ENCODE measurements around the gene FBN2. TPM values are rescaled to one million over a fixed set of nuclear protein-coding genes. Genes with fewer than 3 reads are reported as not detected.
"Not testable (repeated sequence)": the region's sequence is repeated elsewhere in the genome, so short reads cannot be mapped to it uniquely, and the experiment has no call there.

FBN2 gene
- total RNA-seq, 1 experiment from 2014 or later = 0.31 TPM

DNA sequence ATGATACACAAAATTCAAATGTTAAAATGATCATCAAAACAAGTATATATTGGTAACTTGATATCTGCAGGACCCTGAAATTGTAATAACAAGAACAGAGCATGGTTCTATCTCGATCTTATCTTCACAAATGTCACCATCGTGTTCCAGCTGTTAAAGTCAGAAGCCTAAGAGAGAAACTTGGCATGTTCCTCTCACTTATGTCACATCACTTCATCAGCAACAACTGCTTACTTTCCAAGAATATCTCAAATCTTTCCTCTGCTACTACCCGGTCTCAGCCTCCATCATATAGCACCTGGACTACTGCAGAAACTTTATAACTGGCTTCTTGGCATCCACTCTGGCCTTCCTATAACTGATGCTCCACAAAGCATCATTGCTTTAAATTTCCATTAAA, 84.9 kb downstream of the FBN2 start:
- Mint-ChIP-seq H3K4me1 (ENCODE audit: low read depth, unreplicated experiment) (no peaks in the 10 kb centered on the region), H3K27me3 (ENCODE audit: unreplicated experiment) (no peaks in the 10 kb centered on the region), H3K4me3 (ENCODE audit: low read depth, unreplicated experiment) (no peak overlapping the region), H3K36me3 (ENCODE audit: insufficient read depth, unreplicated experiment) (no peaks in the 10 kb centered on the region), H3K9me3 (ENCODE audit: low read depth, unreplicated experiment) (no peaks in the 10 kb centered on the region), H3K27ac (ENCODE audit: unreplicated experiment) (no peak overlapping the region)
- intact Hi-C loops (cut with micrococcal nuclease; ENCODE audit: unreplicated experiment) = no loop called here
- CTCF ChIA-PET = no interaction called here
- BruUV-seq (replicated peaks) = no TSS peak
- TF ChIP-seq, protein P1, sequence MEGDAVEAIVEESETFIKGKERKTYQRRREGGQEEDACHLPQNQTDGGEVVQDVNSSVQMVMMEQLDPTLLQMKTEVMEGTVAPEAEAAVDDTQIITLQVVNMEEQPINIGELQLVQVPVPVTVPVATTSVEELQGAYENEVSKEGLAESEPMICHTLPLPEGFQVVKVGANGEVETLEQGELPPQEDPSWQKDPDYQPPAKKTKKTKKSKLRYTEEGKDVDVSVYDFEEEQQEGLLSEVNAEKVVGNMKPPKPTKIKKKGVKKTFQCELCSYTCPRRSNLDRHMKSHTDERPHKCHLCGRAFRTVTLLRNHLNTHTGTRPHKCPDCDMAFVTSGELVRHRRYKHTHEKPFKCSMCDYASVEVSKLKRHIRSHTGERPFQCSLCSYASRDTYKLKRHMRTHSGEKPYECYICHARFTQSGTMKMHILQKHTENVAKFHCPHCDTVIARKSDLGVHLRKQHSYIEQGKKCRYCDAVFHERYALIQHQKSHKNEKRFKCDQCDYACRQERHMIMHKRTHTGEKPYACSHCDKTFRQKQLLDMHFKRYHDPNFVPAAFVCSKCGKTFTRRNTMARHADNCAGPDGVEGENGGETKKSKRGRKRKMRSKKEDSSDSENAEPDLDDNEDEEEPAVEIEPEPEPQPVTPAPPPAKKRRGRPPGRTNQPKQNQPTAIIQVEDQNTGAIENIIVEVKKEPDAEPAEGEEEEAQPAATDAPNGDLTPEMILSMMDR (IDR thresholded peaks at IDR 0.05; ENCODE audit: unreplicated experiment) = no peak
- DNase-seq = no peak

- DNase-seq; BruUV-seq (replicated peaks); intact Hi-C loops (cut with micrococcal nuclease; ENCODE audit: unreplicated experiment); H3K9me3 Mint-ChIP-seq (ENCODE audit: low read depth, unreplicated experiment); H3K27me3 Mint-ChIP-seq (ENCODE audit: unreplicated experiment); H3K27ac Mint-ChIP-seq (ENCODE audit: unreplicated experiment); H3K4me3 Mint-ChIP-seq (ENCODE audit: low read depth, unreplicated experiment); H3K36me3 Mint-ChIP-seq (ENCODE audit: insufficient read depth, unreplicated experiment); CTCF ChIA-PET; H3K4me1 Mint-ChIP-seq (ENCODE audit: low read depth, unreplicated experiment): not testable (repeated sequence)
These were observed 90.8 kb downstream of the FBN2 start for GRCh38 chr5:128447224-128447623.

- TF ChIP-seq, protein P1 (IDR thresholded peaks at IDR 0.05; ENCODE audit: unreplicated experiment) = no peak
- intact Hi-C loops (cut with micrococcal nuclease; ENCODE audit: unreplicated experiment) = no loop called here
- H3K27ac Mint-ChIP-seq (ENCODE audit: unreplicated experiment) = no peak overlapping the region
- no peaks in the 10 kb centered on the region for H3K9me3 Mint-ChIP-seq (ENCODE audit: low read depth, unreplicated experiment)
- CTCF ChIA-PET = no interaction called here
- DNase-seq = no peak
- H3K27me3 Mint-ChIP-seq (ENCODE audit: unreplicated experiment) = no peaks in the 10 kb centered on the region
- no TSS peak for BruUV-seq (replicated peaks)
- peaks cover 2% of the 10 kb centered on the region for H3K4me1 Mint-ChIP-seq (ENCODE audit: low read depth, unreplicated experiment)
- H3K4me3 Mint-ChIP-seq (ENCODE audit: low read depth, unreplicated experiment) = no peak overlapping the region
- no peaks in the 10 kb centered on the region for H3K36me3 Mint-ChIP-seq (ENCODE audit: insufficient read depth, unreplicated experiment)
These were observed 96.1 kb downstream of the FBN2 start for GRCh38 chr5:128441941-128442350.

DNA sequence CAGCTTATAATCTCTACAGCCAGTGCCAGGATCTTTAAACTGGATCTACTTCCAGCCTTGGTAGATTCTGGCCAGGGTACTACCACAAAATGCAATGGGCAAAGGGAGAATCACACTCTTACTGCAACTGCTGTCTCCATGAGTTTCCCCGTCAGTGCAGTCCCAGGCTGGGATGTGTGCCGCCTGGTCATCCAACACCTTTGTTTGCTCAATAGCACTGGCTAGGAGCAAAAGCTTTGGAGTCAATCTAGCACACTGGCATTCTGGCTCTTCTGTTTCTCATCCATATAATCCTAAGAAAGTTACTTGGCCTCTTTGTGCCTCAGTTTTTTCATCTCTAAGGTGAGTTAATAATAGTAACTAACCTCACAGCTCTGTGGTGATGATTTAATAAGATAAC, 96.9 kb downstream of the FBN2 start:
- no TSS peak for BruUV-seq (replicated peaks)
- no peak for DNase-seq
- Mint-ChIP-seq H3K9me3 (ENCODE audit: low read depth, unreplicated experiment) (no peaks in the 10 kb centered on the region), H3K27me3 (ENCODE audit: unreplicated experiment) (no peaks in the 10 kb centered on the region), H3K27ac (ENCODE audit: unreplicated experiment) (no peak overlapping the region), H3K4me3 (ENCODE audit: low read depth, unreplicated experiment) (no peak overlapping the region), H3K4me1 (ENCODE audit: low read depth, unreplicated experiment) (peaks cover 8% of the 10 kb centered on the region), H3K36me3 (ENCODE audit: insufficient read depth, unreplicated experiment) (no peaks in the 10 kb centered on the region)
- intact Hi-C loops (cut with micrococcal nuclease; ENCODE audit: unreplicated experiment) = no loop called here
- TF ChIP-seq, protein P1 (IDR thresholded peaks at IDR 0.05; ENCODE audit: unreplicated experiment) = no peak
- CTCF ChIA-PET = no interaction called here

GRCh38 chr5:128436749-128437188, 101.3 kb downstream of the FBN2 start:
- intact Hi-C loops (cut with micrococcal nuclease; ENCODE audit: unreplicated experiment) = no loop called here
- Mint-ChIP-seq H3K27me3 (ENCODE audit: unreplicated experiment) (no peaks in the 10 kb centered on the region), H3K4me1 (ENCODE audit: low read depth, unreplicated experiment) (peaks cover 8% of the 10 kb centered on the region), H3K27ac (ENCODE audit: unreplicated experiment) (no peak overlapping the region), H3K9me3 (ENCODE audit: low read depth, unreplicated experiment) (no peaks in the 10 kb centered on the region), H3K36me3 (ENCODE audit: insufficient read depth, unreplicated experiment) (no peaks in the 10 kb centered on the region), H3K4me3 (ENCODE audit: low read depth, unreplicated experiment) (no peak overlapping the region)
- no TSS peak for BruUV-seq (replicated peaks)
- TF ChIP-seq, protein P1 (IDR thresholded peaks at IDR 0.05; ENCODE audit: unreplicated experiment) = no peak
- CTCF ChIA-PET = interaction anchor here (0.5 kb wide), 1 partner anchor 469 kb away, joined by 3 read pairs; no protein-coding TSS in a partner anchor
- DNase-seq = peak; percentile 14
